ENCODE data around the gene ESRRB. TPM values are rescaled to one million over a fixed set of nuclear protein-coding genes. Genes with fewer than 3 reads are reported as not detected.

Gene ESRRB
- total RNA-seq, 1 donor from 2014 or later: 0.11 TPM

- CTCF ChIA-PET: no interaction called here
- TF ChIP-seq, protein P1, sequence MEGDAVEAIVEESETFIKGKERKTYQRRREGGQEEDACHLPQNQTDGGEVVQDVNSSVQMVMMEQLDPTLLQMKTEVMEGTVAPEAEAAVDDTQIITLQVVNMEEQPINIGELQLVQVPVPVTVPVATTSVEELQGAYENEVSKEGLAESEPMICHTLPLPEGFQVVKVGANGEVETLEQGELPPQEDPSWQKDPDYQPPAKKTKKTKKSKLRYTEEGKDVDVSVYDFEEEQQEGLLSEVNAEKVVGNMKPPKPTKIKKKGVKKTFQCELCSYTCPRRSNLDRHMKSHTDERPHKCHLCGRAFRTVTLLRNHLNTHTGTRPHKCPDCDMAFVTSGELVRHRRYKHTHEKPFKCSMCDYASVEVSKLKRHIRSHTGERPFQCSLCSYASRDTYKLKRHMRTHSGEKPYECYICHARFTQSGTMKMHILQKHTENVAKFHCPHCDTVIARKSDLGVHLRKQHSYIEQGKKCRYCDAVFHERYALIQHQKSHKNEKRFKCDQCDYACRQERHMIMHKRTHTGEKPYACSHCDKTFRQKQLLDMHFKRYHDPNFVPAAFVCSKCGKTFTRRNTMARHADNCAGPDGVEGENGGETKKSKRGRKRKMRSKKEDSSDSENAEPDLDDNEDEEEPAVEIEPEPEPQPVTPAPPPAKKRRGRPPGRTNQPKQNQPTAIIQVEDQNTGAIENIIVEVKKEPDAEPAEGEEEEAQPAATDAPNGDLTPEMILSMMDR (IDR thresholded peaks at IDR 0.05): no peak
- Mint-ChIP-seq H3K36me3 (ENCODE audit: low read depth) (no peaks in the 10 kb centered on the region), H3K4me3 (no peak overlapping the region), H3K27me3 (peaks cover 27% of the 10 kb centered on the region), H3K4me1 (no peaks in the 10 kb centered on the region), H3K9me3 (no peaks in the 10 kb centered on the region), H3K27ac (no peak overlapping the region)
- POLR2A ChIA-PET: no interaction called here
- intact Hi-C loops (cut with micrococcal nuclease): no loop called here
- DNase-seq (no peak), ATAC-seq (ENCODE audit: low read depth) (no peak)
Measured at GRCh38 chr14:76407449-76408150, 31.7 kb downstream of the ESRRB start.

GRCh38 chr14:76408877-76409276, 32.9 kb downstream of the ESRRB start:
- DNase-seq (no peak), ATAC-seq (ENCODE audit: low read depth) (no peak)
- intact Hi-C loops (cut with micrococcal nuclease): no loop called here
- Mint-ChIP-seq H3K4me3 (no peak overlapping the region), H3K27me3 (peaks cover 33% of the 10 kb centered on the region), H3K27ac (no peak overlapping the region), H3K4me1 (no peaks in the 10 kb centered on the region), H3K9me3 (no peaks in the 10 kb centered on the region), H3K36me3 (ENCODE audit: low read depth) (no peaks in the 10 kb centered on the region)
- CTCF ChIA-PET: no interaction called here
- POLR2A ChIA-PET: no interaction called here
- TF ChIP-seq, protein P1 (IDR thresholded peaks at IDR 0.05): no peak

DNA sequence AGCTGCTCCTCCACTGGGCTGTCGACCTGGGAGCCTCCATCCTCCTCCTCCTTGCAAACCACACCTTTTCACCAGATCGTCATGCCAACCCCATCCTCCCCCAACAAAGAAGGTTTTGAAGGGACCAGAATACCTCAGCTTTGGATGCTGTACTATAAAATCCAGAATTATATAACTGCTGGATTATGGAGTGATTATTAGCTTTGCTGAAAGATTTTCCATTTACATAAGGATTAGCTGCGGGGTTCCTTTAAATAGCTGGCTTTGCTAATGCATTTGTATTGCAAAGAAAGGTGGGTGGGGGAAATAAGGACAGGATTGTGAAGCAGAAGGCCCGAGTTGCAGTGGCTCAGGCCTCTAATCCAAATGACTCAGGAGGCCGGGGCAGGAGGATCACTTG, 36.6 kb downstream of the ESRRB start:
- TF ChIP-seq, protein P1 (IDR thresholded peaks at IDR 0.05): no peak
- Mint-ChIP-seq H3K4me1 (peaks cover 4% of the 10 kb centered on the region), H3K36me3 (ENCODE audit: low read depth) (no peaks in the 10 kb centered on the region), H3K27ac (no peak overlapping the region), H3K4me3 (no peak overlapping the region), H3K9me3 (no peaks in the 10 kb centered on the region), H3K27me3 (peaks cover 41% of the 10 kb centered on the region)
- CTCF ChIA-PET: no interaction called here
- DNase-seq (no peak), ATAC-seq (ENCODE audit: low read depth) (no peak)
- POLR2A ChIA-PET: no interaction called here
- intact Hi-C loops (cut with micrococcal nuclease): no loop called here

DNA sequence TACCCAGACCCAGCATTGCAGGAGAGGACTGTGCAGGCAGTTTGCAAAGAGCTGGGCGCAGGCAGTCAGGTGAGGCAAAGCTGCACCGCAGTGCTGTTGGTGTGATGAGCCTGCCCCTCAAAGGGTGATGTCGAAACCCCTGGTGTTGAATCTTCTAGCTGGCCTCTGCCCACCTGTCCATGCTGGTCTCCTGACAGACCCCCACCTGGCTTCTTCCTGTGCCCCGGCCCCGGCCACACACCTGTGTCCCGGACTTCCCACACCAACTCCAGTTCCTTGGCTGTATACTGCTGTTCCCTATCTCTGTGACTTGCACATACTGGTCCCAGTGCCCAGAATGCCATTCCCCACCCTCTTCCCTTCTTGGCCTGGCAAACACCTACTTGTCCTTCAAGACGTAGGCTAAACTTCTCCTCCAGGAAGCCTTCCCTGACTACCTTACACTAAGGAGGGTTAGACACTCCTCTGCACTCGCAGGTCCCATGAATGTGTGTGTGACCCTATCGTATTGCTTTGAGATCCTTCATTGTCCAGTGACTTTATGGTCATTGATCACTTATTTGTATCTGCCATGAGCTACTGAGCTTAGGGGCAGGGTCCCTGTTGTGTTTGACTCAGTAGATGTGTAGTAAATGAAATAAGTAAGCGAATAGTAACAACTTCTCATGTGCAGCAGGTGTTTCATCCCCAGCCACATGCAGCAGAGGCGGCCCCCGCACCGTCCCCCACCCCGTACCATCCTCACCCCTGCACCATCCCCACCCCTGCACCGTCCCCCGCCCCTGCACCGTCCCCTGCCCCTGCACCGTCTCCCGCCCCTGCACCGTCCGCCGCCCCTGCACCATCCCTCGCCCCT, 37.4 kb downstream of the ESRRB start:
- no peaks in the 10 kb centered on the region for H3K9me3 Mint-ChIP-seq
- peaks cover 43% of the 10 kb centered on the region for H3K27me3 Mint-ChIP-seq
- H3K27ac Mint-ChIP-seq: no peak overlapping the region
- H3K4me3 Mint-ChIP-seq: no peak overlapping the region
- no peak for DNase-seq
- ATAC-seq (ENCODE audit: low read depth): no peak
- POLR2A ChIA-PET: no interaction called here
- TF ChIP-seq, protein P1 (IDR thresholded peaks at IDR 0.05): no peak
- intact Hi-C loops (cut with micrococcal nuclease): no loop called here
- CTCF ChIA-PET: no interaction called here
- H3K36me3 Mint-ChIP-seq (ENCODE audit: low read depth): no peaks in the 10 kb centered on the region
- peaks cover 4% of the 10 kb centered on the region for H3K4me1 Mint-ChIP-seq

GRCh38 chr14:76413962-76414600, 38.1 kb downstream of the ESRRB start:
- ATAC-seq (ENCODE audit: low read depth): no peak
- no peaks in the 10 kb centered on the region for H3K9me3 Mint-ChIP-seq
- TF ChIP-seq, protein P1 (IDR thresholded peaks at IDR 0.05): no peak
- no peak overlapping the region for H3K4me3 Mint-ChIP-seq
- ChIA-PET CTCF (no interaction called here), POLR2A (no interaction called here)
- intact Hi-C loops (cut with micrococcal nuclease): no loop called here
- DNase-seq: no peak
- peaks cover 43% of the 10 kb centered on the region for H3K27me3 Mint-ChIP-seq
- H3K27ac Mint-ChIP-seq: no peak overlapping the region
- H3K4me1 Mint-ChIP-seq: peaks cover 4% of the 10 kb centered on the region
- no peaks in the 10 kb centered on the region for H3K36me3 Mint-ChIP-seq (ENCODE audit: low read depth)
